ENCODE data around the gene YWHAQ.
"Not testable (repeated sequence)": the region's sequence is repeated elsewhere in the genome, so short reads cannot be mapped to it uniquely, and the experiment has no call there.

YWHAQ gene

GRCh38 chr2:9590641-9591040 lies 40.2 kb downstream of the YWHAQ start:
- DNase-seq: no peak

- DNase-seq: no peak
Observed at GRCh38 chr2:9586465-9586864, 44.3 kb downstream of the YWHAQ start.

GRCh38 chr2:9585486-9585885 lies 45.3 kb downstream of the YWHAQ start:
- no peak for DNase-seq

- DNase-seq: not testable (repeated sequence)
Observed at GRCh38 chr2:9584902-9585301, 45.9 kb downstream of the YWHAQ start.

GRCh38 chr2:9582624-9583023 lies 48.2 kb downstream of the YWHAQ start:
- DNase-seq: no peak

- DNase-seq: no peak
Observed at GRCh38 chr2:9578467-9579235, 52.1 kb downstream of the YWHAQ start.

- DNase-seq: no peak
Observed at GRCh38 chr2:9574331-9574730, 56.5 kb downstream of the YWHAQ start.

- no peak for DNase-seq
Observed at GRCh38 chr2:9573840-9574239, 57.0 kb downstream of the YWHAQ start.

- no peak for DNase-seq
Observed at GRCh38 chr2:9573013-9573720, 57.6 kb downstream of the YWHAQ start.

- no peak for DNase-seq
Observed at GRCh38 chr2:9570182-9571060, 60.4 kb downstream of the YWHAQ start.

- no peak for DNase-seq
Observed at GRCh38 chr2:9565436-9566153, 65.2 kb downstream of the YWHAQ start.

GRCh38 chr2:9560628-9561027 lies 70.2 kb downstream of the YWHAQ start:
- DNase-seq: no peak

GRCh38 chr2:9558948-9559381 lies 71.8 kb downstream of the YWHAQ start:
- no peak for DNase-seq

- DNase-seq: no peak
Observed at GRCh38 chr2:9556121-9556743, 74.6 kb downstream of the YWHAQ start.

GRCh38 chr2:9555297-9556120 lies 75.3 kb downstream of the YWHAQ start, which contains the start of gene ADAM17:
TSS of gene ADAM17 (minus strand) at chr2:9555830. CDS start at chr2:9555605, 225 bp downstream.
- peak; percentile 94 for DNase-seq

GRCh38 chr2:9554921-9555296 lies 75.9 kb downstream of the YWHAQ start:
- DNase-seq: peak; percentile 23

GRCh38 chr2:9552219-9553178 lies 78.3 kb downstream of the YWHAQ start:
- no peak for DNase-seq

GRCh38 chr2:9550859-9551391 lies 79.9 kb downstream of the YWHAQ start:
- DNase-seq: not testable (repeated sequence)

- DNase-seq: no peak
Observed at GRCh38 chr2:9549420-9549819, 81.4 kb downstream of the YWHAQ start.

- no peak for DNase-seq
Observed at GRCh38 chr2:9548506-9548905, 82.3 kb downstream of the YWHAQ start.
